Activated CD8-positive, alpha-beta memory T cell treated with anti-CD3 and anti-CD28 coated beads, Interleukin-2, amount 10 ng/mL, durations not matched to agents 7 days and 5 days (primary cell): ENCODE results near the gene MPC2. TPM values are rescaled to one million over a fixed set of nuclear protein-coding genes. Genes with fewer than 3 reads are reported as not detected.

Experiments
- ATAC-seq: fragments of 150-1000 bp; cut with Tn5 transposase; one replicate; pipeline ENCODE4 v1.10.0; 2021; ENCODE audit warnings: moderate library complexity
- CTCF ChIA-PET: fragments of 350-600 bp; sonication (Branson Sonifier 250); formaldehyde crosslinking; loops from one replicate; lab custom pipeline; 2021; ENCODE audit warnings: antibody characterized with exemption; lab: Charles Lee
- DNase-seq: peaks from one replicate; pipeline ENCODE4 v3.0.0-alpha.2; 2020
- H3K27ac Mint-ChIP-seq: one replicate; pipeline ENCODE4 v1.8.0; 2021; ENCODE audit warnings: mild to moderate bottlenecking, mixed read lengths
- H3K27me3 Mint-ChIP-seq: one replicate; pipeline ENCODE4 v1.8.0; 2021; ENCODE audit warnings: mixed read lengths
- H3K36me3 Mint-ChIP-seq: one replicate; pipeline ENCODE4 v1.8.0; 2021; ENCODE audit warnings: mild to moderate bottlenecking, mixed read lengths
- H3K4me1 Mint-ChIP-seq: one replicate; pipeline ENCODE4 v1.8.0; 2021; ENCODE audit warnings: mixed read lengths
- H3K4me3 Mint-ChIP-seq: one replicate; pipeline ENCODE4 v1.8.0; 2021; ENCODE audit warnings: mild to moderate bottlenecking, moderate library complexity, mixed read lengths
- H3K9me3 Mint-ChIP-seq: one replicate; pipeline ENCODE4 v1.8.0; 2022; ENCODE audit warnings: low read depth, mixed read lengths
- total RNA-seq, 2 experiments: library from RNA; stranded (reverse); gene quantifications; one replicate each; pipeline ENCODE4 v1.2.3, GENCODE V29; 2021

MPC2 gene
- total RNA-seq, 2 experiments from 2014 or later, result 59.3 to 64.0 TPM

- Mint-ChIP-seq H3K27ac (no peak overlapping the region), H3K4me3 (no peak overlapping the region)
Observed at GRCh38 chr1:167928457-167928852, 8.4 kb downstream of the MPC2 start.

DNA sequence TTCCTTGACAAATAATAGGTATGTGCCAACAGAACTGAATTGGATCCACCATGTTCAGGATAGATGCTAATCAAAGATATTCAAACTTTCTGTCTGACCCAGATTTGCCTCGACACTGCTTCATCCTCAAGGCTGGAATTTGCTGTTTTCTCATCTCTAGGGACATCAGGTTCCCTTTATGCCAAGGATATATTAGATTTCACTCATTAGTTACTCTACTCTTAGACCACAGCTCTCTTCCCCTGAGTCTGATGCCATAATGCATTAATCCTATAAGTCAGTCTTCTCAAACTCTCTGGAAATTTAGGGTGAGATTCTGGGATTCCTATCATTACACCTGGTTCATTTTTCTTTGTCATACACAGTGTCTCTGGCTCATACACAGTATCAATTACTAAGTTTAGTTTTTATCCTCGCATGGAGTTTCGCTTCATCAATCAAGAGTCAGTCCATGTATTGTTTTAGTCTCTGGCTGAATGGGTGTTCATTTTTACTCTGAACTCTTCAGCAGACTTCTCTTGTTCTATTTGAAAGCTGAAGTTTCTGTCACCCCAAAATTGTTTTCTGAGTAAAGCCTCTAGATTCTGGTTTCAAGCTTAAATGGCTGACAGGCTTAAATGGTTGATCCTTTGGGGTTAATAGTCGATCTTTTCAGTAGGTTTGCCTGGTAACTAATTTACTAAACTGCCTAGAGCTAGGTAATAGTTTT is 9.7 kb downstream of the MPC2 start:
- Mint-ChIP-seq H3K4me3 (no peak overlapping the region), H3K4me1 (no peaks in the 10 kb centered on the region), H3K9me3 (no peaks in the 10 kb centered on the region), H3K27me3 (no peaks in the 10 kb centered on the region), H3K27ac (no peak overlapping the region), H3K36me3 (peaks cover 10% of the 10 kb centered on the region)
- CTCF ChIA-PET, result interaction anchor here (1.1 kb wide), 1 partner anchor 11 kb away, joined by 4 read pairs; no protein-coding TSS in a partner anchor
- ATAC-seq (no peak), DNase-seq (no peak)

More at GRCh38 chr1:167928457-167928852, 8.4 kb downstream of the MPC2 start:
- ATAC-seq (no peak), DNase-seq (no peak)
- Mint-ChIP-seq H3K4me1 (peaks cover 10% of the 10 kb centered on the region), H3K27me3 (no peaks in the 10 kb centered on the region), H3K36me3 (peaks cover 3% of the 10 kb centered on the region), H3K9me3 (no peaks in the 10 kb centered on the region)
- CTCF ChIA-PET, result no interaction called here

- DNase-seq (no peak), ATAC-seq (no peak)
- Mint-ChIP-seq H3K36me3 (peaks cover 10% of the 10 kb centered on the region), H3K27me3 (no peaks in the 10 kb centered on the region), H3K9me3 (no peaks in the 10 kb centered on the region), H3K4me1 (no peaks in the 10 kb centered on the region), H3K4me3 (no peak overlapping the region), H3K27ac (no peak overlapping the region)
- CTCF ChIA-PET, result no interaction called here
Observed at GRCh38 chr1:167926486-167926997, 10.3 kb downstream of the MPC2 start.

GRCh38 chr1:167924543-167925231 is 12.2 kb downstream of the MPC2 start:
- peaks cover 12% of the 10 kb centered on the region for H3K36me3 Mint-ChIP-seq
- H3K27me3 Mint-ChIP-seq, result no peaks in the 10 kb centered on the region
- ATAC-seq (no peak), DNase-seq (no peak)
- CTCF ChIA-PET, result no interaction called here
- H3K9me3 Mint-ChIP-seq, result no peaks in the 10 kb centered on the region
- H3K4me3 Mint-ChIP-seq, result no peak overlapping the region
- H3K27ac Mint-ChIP-seq, result no peak overlapping the region
- H3K4me1 Mint-ChIP-seq, result no peaks in the 10 kb centered on the region

DNA sequence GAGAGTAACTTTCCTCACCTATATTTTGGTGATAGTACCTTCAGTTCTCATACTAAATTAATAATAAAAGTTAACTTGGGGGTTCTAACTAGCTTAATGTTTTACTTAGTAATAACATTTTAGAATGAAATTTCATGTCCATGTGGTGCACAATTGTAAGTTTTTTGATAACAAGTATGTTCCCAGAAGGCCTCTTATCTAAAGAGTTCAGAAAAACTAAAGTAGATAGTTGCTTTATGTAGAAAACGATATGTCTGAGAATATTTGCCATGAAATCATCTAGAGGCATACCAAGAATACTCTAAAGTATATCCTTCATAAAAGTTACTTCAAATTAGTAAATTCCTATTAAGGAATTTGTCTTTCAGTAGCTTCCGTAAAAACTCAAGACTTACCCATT is 12.8 kb downstream of the MPC2 start:
- Mint-ChIP-seq H3K4me3 (no peak overlapping the region), H3K9me3 (no peaks in the 10 kb centered on the region), H3K36me3 (peaks cover 13% of the 10 kb centered on the region), H3K27ac (no peak overlapping the region), H3K27me3 (no peaks in the 10 kb centered on the region), H3K4me1 (no peaks in the 10 kb centered on the region)
- CTCF ChIA-PET, result interaction anchor here (0.6 kb wide), 1 partner anchor 158 kb away, joined by 4 read pairs; no protein-coding TSS in a partner anchor
- ATAC-seq (no peak), DNase-seq (no peak)

DNA sequence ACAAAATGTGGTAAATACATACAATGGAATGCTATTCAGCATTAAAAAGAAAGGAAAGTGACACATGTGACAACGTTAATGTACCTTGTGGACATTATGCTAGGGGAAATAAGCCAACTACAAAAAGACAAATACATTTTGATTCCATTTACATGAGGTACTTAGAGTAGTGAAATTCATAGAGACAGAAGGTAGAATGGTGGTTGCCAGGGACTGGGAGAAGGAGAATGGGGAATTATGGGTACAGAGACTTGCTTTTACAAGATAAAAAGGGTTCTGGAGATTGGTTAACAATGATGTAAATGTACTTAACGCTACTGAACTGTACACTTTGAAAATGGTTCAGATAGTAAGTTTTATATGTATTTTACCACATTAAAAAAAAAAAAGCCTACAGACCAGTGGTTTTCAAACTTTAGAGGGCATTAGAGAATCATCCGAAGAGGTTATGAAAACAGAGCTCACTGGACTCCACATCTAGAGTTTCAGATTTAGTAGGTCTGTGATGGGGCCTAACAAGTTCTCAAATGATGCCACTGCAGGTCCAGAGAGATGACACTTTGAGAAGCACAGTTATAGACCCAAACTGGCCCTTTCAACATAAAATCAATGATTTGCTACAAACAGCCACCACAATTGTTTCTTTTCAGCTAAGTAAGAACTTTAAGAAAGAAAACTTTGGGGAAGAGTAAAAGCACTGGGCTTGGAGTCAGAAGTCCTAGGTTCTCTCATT is 13.4 kb downstream of the MPC2 start:
- H3K27me3 Mint-ChIP-seq, result no peaks in the 10 kb centered on the region
- DNase-seq, result no peak
- H3K9me3 Mint-ChIP-seq, result no peaks in the 10 kb centered on the region
- peaks cover 13% of the 10 kb centered on the region for H3K36me3 Mint-ChIP-seq
- ATAC-seq, result peak; percentile 20
- H3K4me1 Mint-ChIP-seq, result no peaks in the 10 kb centered on the region
- no peak overlapping the region for H3K4me3 Mint-ChIP-seq
- CTCF ChIA-PET, result interaction anchor here (0.6 kb wide), 1 partner anchor 158 kb away, joined by 4 read pairs; no protein-coding TSS in a partner anchor
- no peak overlapping the region for H3K27ac Mint-ChIP-seq

- H3K4me1 Mint-ChIP-seq, result no peaks in the 10 kb centered on the region
- DNase-seq (no peak), ATAC-seq (no peak)
- no peak overlapping the region for H3K27ac Mint-ChIP-seq
- H3K9me3 Mint-ChIP-seq, result no peaks in the 10 kb centered on the region
- no peak overlapping the region for H3K4me3 Mint-ChIP-seq
- CTCF ChIA-PET, result interaction anchor here (1.1 kb wide), 1 partner anchor 13 kb away, joined by 3 read pairs; no protein-coding TSS in a partner anchor
- peaks cover 18% of the 10 kb centered on the region for H3K36me3 Mint-ChIP-seq
- H3K27me3 Mint-ChIP-seq, result no peaks in the 10 kb centered on the region
Observed at GRCh38 chr1:167922611-167923074, 14.2 kb downstream of the MPC2 start.

DNA sequence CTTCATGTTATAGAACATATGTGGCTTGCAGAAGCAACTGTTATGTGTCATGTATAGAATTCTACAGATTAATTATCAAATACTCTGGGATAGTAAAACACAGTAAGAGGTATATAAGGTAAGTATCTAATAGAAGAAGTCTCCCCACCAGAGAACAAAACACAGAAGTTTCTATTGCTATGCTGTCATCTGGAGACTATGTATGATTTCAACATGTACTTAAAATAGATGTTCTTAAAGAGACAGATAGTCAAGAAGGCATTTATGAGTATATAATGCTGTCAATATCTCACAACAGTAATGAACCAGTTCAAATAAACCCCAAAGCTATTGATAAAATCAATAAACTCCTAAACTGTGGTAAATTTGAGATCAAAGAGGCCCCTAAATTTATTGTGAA is 14.8 kb downstream of the MPC2 start:
- H3K4me1 Mint-ChIP-seq, result no peaks in the 10 kb centered on the region
- ATAC-seq (no peak), DNase-seq (no peak)
- no peaks in the 10 kb centered on the region for H3K9me3 Mint-ChIP-seq
- CTCF ChIA-PET, result interaction anchor here (1.1 kb wide), 1 partner anchor 13 kb away, joined by 3 read pairs; no protein-coding TSS in a partner anchor
- no peak overlapping the region for H3K27ac Mint-ChIP-seq
- H3K27me3 Mint-ChIP-seq, result no peaks in the 10 kb centered on the region
- no peak overlapping the region for H3K4me3 Mint-ChIP-seq
- H3K36me3 Mint-ChIP-seq, result peaks cover 20% of the 10 kb centered on the region

- Mint-ChIP-seq H3K36me3 (peaks cover 11% of the 10 kb centered on the region), H3K4me1 (no peaks in the 10 kb centered on the region), H3K27me3 (no peaks in the 10 kb centered on the region), H3K9me3 (no peaks in the 10 kb centered on the region), H3K27ac (no peak overlapping the region), H3K4me3 (no peak overlapping the region)
- DNase-seq (no peak), ATAC-seq (no peak)
- CTCF ChIA-PET, result interaction anchor here (0.8 to 1.8 kb wide), 2 partner anchors 11 to 15 kb away, joined by 4 to 5 read pairs; no protein-coding TSS in a partner anchor
Observed at GRCh38 chr1:167916766-167917511, 19.9 kb downstream of the MPC2 start.

DNA sequence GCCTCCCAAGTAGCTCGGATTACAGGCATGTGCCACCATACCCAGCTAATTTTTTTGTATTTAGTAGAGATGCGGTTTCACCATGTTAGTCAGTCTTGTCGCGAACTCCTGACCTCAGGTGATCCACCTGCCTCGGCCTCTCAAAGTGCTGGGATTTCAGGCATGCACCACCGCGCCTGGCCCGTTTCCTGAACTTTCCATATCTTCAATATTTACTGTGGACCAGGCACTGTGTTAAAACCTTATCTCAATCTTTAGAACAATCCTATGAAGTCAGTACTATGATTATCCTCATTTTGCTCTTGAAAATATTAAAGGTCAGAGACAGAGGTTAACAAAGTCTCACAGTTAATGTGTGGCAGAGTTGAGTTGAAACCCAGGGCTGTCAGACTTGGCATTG is 21.3 kb downstream of the MPC2 start:
- H3K27me3 Mint-ChIP-seq, result no peaks in the 10 kb centered on the region
- H3K4me1 Mint-ChIP-seq, result no peaks in the 10 kb centered on the region

DNA sequence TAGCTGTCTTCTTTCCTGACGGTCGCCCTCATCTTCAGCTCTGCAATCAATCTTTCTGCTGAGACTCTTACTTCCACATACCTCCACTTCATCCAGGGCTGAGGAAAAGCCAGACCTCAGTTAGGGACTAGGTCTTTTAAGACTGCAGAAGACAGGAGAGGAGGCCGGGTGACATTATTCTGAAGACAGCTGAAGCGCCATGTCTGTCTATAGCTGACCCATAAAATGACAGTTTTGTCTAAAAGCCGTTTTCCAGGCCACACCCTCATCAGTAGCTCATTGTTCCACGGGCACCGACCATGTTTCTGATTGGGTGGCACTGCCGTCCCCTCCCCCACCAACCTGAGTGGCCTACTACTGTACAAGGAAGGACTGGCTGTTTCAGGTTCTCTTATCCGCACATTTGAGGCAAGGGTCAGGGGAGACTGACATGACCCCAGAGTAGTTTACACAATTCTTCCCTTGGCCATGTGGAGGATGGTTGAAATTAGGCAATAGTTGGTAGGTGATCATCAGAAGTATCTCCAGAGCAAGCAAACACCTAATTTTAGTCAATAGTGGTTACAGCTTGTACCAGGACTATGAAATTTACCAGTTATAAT is 22.9 kb downstream of the MPC2 start, which contains the start of gene ADCY10:
ADCY10 (minus strand) TSS at position 240 of the 602 bp plus-strand sequence. CDS start 8,994 bp downstream, outside the sequence.
- Mint-ChIP-seq H3K27ac (no peak within 1 kb of the TSS), H3K27me3 (peaks cover 5% of the 10 kb centered on the region), H3K4me1 (peaks cover 1% of the 10 kb centered on the region), H3K36me3 (peaks cover 13% of the 10 kb centered on the region), H3K4me3 (no peak within 1 kb of the TSS), H3K9me3 (peaks cover 8% of the 10 kb centered on the region)
- ATAC-seq (no peak), DNase-seq (no peak)
- CTCF ChIA-PET, result no interaction called here

More for the DNA sequence above, 21.3 kb downstream of the MPC2 start:
- H3K27ac Mint-ChIP-seq, result no peak overlapping the region
- H3K36me3 Mint-ChIP-seq, result peaks cover 10% of the 10 kb centered on the region
- ATAC-seq (no peak), DNase-seq (no peak)
- CTCF ChIA-PET, result interaction anchor here (1.8 kb wide), 1 partner anchor 12 kb away, joined by 4 read pairs; no protein-coding TSS in a partner anchor
- no peaks in the 10 kb centered on the region for H3K9me3 Mint-ChIP-seq
- H3K4me3 Mint-ChIP-seq, result no peak overlapping the region

DNA sequence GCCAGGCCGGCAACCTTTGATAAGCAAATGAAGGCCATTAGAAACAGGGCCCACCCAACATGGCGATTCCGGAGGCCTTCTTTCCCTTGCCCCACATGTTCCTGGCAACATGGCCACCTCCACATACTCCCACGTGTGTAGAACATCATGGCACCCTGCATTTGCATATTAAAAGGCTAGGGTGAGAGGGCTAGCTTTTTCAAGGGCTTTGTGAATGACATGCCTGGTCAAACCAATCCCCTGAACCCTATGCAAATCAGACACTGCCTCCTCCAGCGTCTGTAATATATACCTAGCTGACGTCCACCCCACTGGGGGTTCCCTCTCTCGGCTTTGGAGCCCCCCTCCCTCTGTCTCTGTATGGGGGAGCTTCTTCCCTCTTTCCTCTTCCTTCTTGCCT is 24.6 kb downstream of the MPC2 start:
- Mint-ChIP-seq H3K27me3 (peaks cover 5% of the 10 kb centered on the region), H3K4me1 (peaks cover 1% of the 10 kb centered on the region), H3K4me3 (no peak overlapping the region), H3K9me3 (peaks cover 8% of the 10 kb centered on the region), H3K27ac (no peak overlapping the region), H3K36me3 (peaks cover 6% of the 10 kb centered on the region)
- DNase-seq (no peak), ATAC-seq (no peak)
- CTCF ChIA-PET, result no interaction called here
